ENCODE results near the gene KNG1. TPM values are rescaled to one million over a fixed set of nuclear protein-coding genes. Genes with fewer than 3 reads are reported as not detected.

KNG1 gene
- total and polyA plus RNA-seq, 5 donors from 2014 or later: not detected

GRCh38 chr3:186746008-186746407 lies 28.8 kb downstream of the KNG1 start:
- DNase-seq (no peak), ATAC-seq (ENCODE audit: low read depth in 2 of 2) (no peak)
- Mint-ChIP-seq H3K27ac (peak overlapping the region in 1 of 3 donors; percentile 88), H3K9me3 (peaks cover 0 to 1% (median 0%) of the 10 kb centered on the region in 7 donors), H3K4me1 (peaks cover 0 to 4% (median 0%) of the 10 kb centered on the region in 4 donors), H3K36me3 (peaks cover 6% of the 10 kb centered on the region), H3K27me3 (peaks cover 4% of the 10 kb centered on the region), H3K4me3 (no peak overlapping the region)
- Histone ChIP-seq H3K27me3 (ENCODE audit: control insufficient read depth, insufficient read depth, low read length) (no peaks in the 10 kb centered on the region), H3K4me3 (ENCODE audit: low read depth, low read length) (no peak overlapping the region), H3K9me3 (ENCODE audit: control insufficient read depth in 2 of 2, low read length in 2 of 2) (no peaks in the 10 kb centered on the region), H3K36me3 (ENCODE audit: control insufficient read depth, insufficient read depth, low read length) (no peaks in the 10 kb centered on the region), H3K27ac (ENCODE audit: insufficient read depth, low read length, poor library complexity, severe bottlenecking) (no peak overlapping the region), H3K4me1 (ENCODE audit: control insufficient read depth, insufficient read depth, low read length, poor library complexity, severe bottlenecking) (no peaks in the 10 kb centered on the region)

DNA sequence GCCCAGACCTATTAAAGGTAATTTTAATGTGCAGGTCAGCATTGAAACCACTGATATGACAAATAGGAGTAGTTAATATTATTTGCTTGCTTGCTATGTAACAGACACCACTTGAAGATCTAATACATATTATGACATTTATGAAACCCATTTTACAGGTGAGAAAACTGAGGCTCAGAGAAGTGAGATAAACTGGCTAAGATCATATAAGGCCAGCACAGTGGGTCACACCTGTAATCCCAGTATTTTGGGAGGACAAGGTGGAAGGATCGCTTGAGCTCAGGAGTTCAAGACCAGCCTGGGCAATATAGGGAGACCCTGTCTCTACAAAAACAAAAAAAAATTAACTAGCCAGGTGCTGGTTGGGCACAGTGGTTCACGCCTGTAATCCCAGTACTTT lies 33.2 kb downstream of the KNG1 start:
- Mint-ChIP-seq H3K9me3 (no peaks in the 10 kb centered on the region), H3K4me3 (no peak overlapping the region), H3K4me1 (peaks cover 0 to 4% (median under 1%) of the 10 kb centered on the region in 4 donors), H3K27me3 (no peaks in the 10 kb centered on the region), H3K36me3 (no peaks in the 10 kb centered on the region), H3K27ac (no peak overlapping the region)
- no peak for DNase-seq
- Histone ChIP-seq H3K9me3 (ENCODE audit: control insufficient read depth in 2 of 2, low read length in 2 of 2) (no peaks in the 10 kb centered on the region), H3K27me3 (ENCODE audit: control insufficient read depth, insufficient read depth, low read length) (no peaks in the 10 kb centered on the region), H3K36me3 (ENCODE audit: control insufficient read depth, insufficient read depth, low read length) (no peaks in the 10 kb centered on the region), H3K27ac (ENCODE audit: insufficient read depth, low read length, poor library complexity, severe bottlenecking) (no peak overlapping the region), H3K4me3 (ENCODE audit: low read depth, low read length) (no peak overlapping the region), H3K4me1 (ENCODE audit: control insufficient read depth, insufficient read depth, low read length, poor library complexity, severe bottlenecking) (no peaks in the 10 kb centered on the region)
- ATAC-seq (ENCODE audit: low read depth in 2 of 2): no peak

GRCh38 chr3:186751480-186751879 lies 34.3 kb downstream of the KNG1 start:
- ATAC-seq (ENCODE audit: low read depth in 2 of 2): no peak
- Mint-ChIP-seq H3K9me3 (no peaks in the 10 kb centered on the region), H3K4me3 (no peak overlapping the region), H3K27ac (no peak overlapping the region), H3K4me1 (peaks cover 0 to 2% (median 0%) of the 10 kb centered on the region in 4 donors), H3K27me3 (no peaks in the 10 kb centered on the region), H3K36me3 (no peaks in the 10 kb centered on the region)
- Histone ChIP-seq H3K27ac (ENCODE audit: insufficient read depth, low read length, poor library complexity, severe bottlenecking) (no peak overlapping the region), H3K4me1 (ENCODE audit: control insufficient read depth, insufficient read depth, low read length, poor library complexity, severe bottlenecking) (no peaks in the 10 kb centered on the region), H3K9me3 (ENCODE audit: control insufficient read depth in 2 of 2, low read length in 2 of 2) (no peaks in the 10 kb centered on the region), H3K27me3 (ENCODE audit: control insufficient read depth, insufficient read depth, low read length) (no peaks in the 10 kb centered on the region), H3K4me3 (ENCODE audit: low read depth, low read length) (no peak overlapping the region), H3K36me3 (ENCODE audit: control insufficient read depth, insufficient read depth, low read length) (no peaks in the 10 kb centered on the region)
- no peak for DNase-seq

DNA sequence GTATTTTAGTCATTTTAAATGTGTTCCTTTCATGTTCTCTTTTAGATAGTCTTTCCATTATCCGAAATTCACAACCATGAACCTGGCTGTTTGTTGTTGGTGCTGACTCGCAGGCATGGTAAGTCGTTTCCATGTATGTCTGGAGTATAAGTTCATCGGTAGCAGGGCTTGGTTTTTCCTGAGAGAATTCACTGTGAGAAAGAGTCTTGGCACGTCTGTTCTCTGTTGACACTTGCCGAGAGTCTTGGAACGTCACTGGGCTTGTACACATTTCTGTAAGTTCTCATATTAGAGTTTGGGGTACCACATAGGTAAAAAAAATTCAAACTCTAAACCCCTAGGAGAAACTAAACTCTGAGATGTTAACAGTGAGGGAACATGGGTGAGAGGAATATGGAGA lies 36.8 kb downstream of the KNG1 start:
- ATAC-seq (ENCODE audit: low read depth in 2 of 2): no peak
- Histone ChIP-seq H3K27me3 (ENCODE audit: control insufficient read depth, insufficient read depth, low read length) (no peaks in the 10 kb centered on the region), H3K36me3 (ENCODE audit: control insufficient read depth, insufficient read depth, low read length) (no peaks in the 10 kb centered on the region), H3K4me3 (ENCODE audit: low read depth, low read length) (no peak overlapping the region), H3K9me3 (ENCODE audit: control insufficient read depth in 2 of 2, low read length in 2 of 2) (no peaks in the 10 kb centered on the region), H3K4me1 (ENCODE audit: control insufficient read depth, insufficient read depth, low read length, poor library complexity, severe bottlenecking) (no peaks in the 10 kb centered on the region), H3K27ac (ENCODE audit: insufficient read depth, low read length, poor library complexity, severe bottlenecking) (no peak overlapping the region)
- H3K9me3 Mint-ChIP-seq: no peaks in the 10 kb centered on the region
- H3K4me1 Mint-ChIP-seq: peaks cover 0 to 2% (median 0%) of the 10 kb centered on the region in 4 donors
- H3K36me3 Mint-ChIP-seq: no peaks in the 10 kb centered on the region
- no peaks in the 10 kb centered on the region for H3K27me3 Mint-ChIP-seq
- no peak overlapping the region for H3K27ac Mint-ChIP-seq
- no peak overlapping the region for H3K4me3 Mint-ChIP-seq
- no peak for DNase-seq

DNA sequence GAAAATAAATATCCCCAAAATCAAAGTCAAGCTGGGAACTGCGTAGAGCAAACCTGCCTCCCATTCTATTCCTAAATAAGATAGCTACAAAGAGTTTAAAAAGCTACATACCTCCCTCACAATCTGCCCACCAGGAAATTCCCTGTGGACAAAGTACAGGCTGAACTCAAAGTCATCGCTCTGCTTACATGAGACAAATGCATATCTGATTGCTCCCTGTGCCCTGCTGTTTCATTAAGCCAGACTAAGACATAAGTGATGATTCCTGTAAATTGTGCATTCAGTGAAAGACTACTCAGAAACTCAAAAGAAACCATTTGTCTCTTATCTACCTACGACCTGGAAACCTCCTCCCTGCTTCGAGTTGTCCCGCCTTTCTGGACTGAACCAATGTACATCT lies 37.7 kb downstream of the KNG1 start:
- DNase-seq: no peak
- Mint-ChIP-seq H3K4me1 (peaks cover 0 to 2% (median 0%) of the 10 kb centered on the region in 4 donors), H3K27ac (no peak overlapping the region), H3K27me3 (no peaks in the 10 kb centered on the region), H3K9me3 (no peaks in the 10 kb centered on the region), H3K4me3 (no peak overlapping the region), H3K36me3 (no peaks in the 10 kb centered on the region)
- Histone ChIP-seq H3K36me3 (ENCODE audit: control insufficient read depth, insufficient read depth, low read length) (no peaks in the 10 kb centered on the region), H3K27ac (ENCODE audit: insufficient read depth, low read length, poor library complexity, severe bottlenecking) (no peak overlapping the region), H3K4me3 (ENCODE audit: low read depth, low read length) (no peak overlapping the region), H3K27me3 (ENCODE audit: control insufficient read depth, insufficient read depth, low read length) (no peaks in the 10 kb centered on the region), H3K9me3 (ENCODE audit: control insufficient read depth in 2 of 2, low read length in 2 of 2) (no peaks in the 10 kb centered on the region), H3K4me1 (ENCODE audit: control insufficient read depth, insufficient read depth, low read length, poor library complexity, severe bottlenecking) (no peaks in the 10 kb centered on the region)
- no peak for ATAC-seq (ENCODE audit: low read depth in 2 of 2)

- Histone ChIP-seq H3K4me3 (ENCODE audit: low read depth, low read length) (no peak overlapping the region), H3K27ac (ENCODE audit: insufficient read depth, low read length, poor library complexity, severe bottlenecking) (no peak overlapping the region), H3K27me3 (ENCODE audit: control insufficient read depth, insufficient read depth, low read length) (no peaks in the 10 kb centered on the region), H3K9me3 (ENCODE audit: control insufficient read depth in 2 of 2, low read length in 2 of 2) (no peaks in the 10 kb centered on the region), H3K4me1 (ENCODE audit: control insufficient read depth, insufficient read depth, low read length, poor library complexity, severe bottlenecking) (no peaks in the 10 kb centered on the region), H3K36me3 (ENCODE audit: control insufficient read depth, insufficient read depth, low read length) (no peaks in the 10 kb centered on the region)
- ATAC-seq (ENCODE audit: low read depth in 2 of 2): no peak
- peaks cover 0 to 2% (median 0%) of the 10 kb centered on the region in 4 donors for H3K4me1 Mint-ChIP-seq
- H3K9me3 Mint-ChIP-seq: no peaks in the 10 kb centered on the region
- no peak overlapping the region for H3K27ac Mint-ChIP-seq
- DNase-seq: no peak
- no peaks in the 10 kb centered on the region for H3K27me3 Mint-ChIP-seq
- H3K36me3 Mint-ChIP-seq: no peaks in the 10 kb centered on the region
- H3K4me3 Mint-ChIP-seq: no peak overlapping the region
Observed at GRCh38 chr3:186757214-186757613, 40.1 kb downstream of the KNG1 start.

DNA sequence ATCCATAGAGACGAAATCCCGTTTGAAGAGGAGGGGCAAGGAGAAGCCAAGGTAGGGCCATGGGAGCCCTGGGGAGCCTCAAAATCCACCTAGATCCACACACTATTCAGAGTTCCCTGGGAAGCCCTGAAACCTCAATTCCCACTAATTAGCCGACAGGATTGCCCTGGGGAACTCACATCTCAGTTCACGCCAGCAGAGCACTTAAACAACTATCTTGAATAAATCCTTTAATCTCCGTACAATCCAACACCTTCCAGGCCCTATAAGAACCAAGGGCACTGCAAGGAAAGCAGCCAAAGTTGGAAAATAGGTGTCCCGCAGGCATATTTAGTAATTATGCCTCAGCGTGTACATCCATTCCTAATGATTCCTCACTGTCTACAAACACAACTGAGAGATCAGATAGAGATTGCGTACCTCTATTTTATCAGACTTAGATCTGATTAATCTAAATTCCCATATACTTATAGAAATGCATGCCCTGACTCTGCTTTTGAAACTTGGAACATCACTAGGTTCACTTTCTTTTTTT lies 40.6 kb downstream of the KNG1 start:
- ATAC-seq (ENCODE audit: low read depth in 2 of 2): no peak
- no peak overlapping the region for H3K27ac Mint-ChIP-seq
- no peaks in the 10 kb centered on the region for H3K36me3 Mint-ChIP-seq
- H3K27ac ChIP-seq (ENCODE audit: insufficient read depth, low read length, poor library complexity, severe bottlenecking): no peak overlapping the region
- no peaks in the 10 kb centered on the region for H3K27me3 ChIP-seq (ENCODE audit: control insufficient read depth, insufficient read depth, low read length)
- H3K4me3 ChIP-seq (ENCODE audit: low read depth, low read length): no peak overlapping the region
- H3K4me3 Mint-ChIP-seq: no peak overlapping the region
- DNase-seq: no peak
- no peaks in the 10 kb centered on the region for H3K9me3 ChIP-seq (ENCODE audit: control insufficient read depth in 2 of 2, low read length in 2 of 2)
- H3K36me3 ChIP-seq (ENCODE audit: control insufficient read depth, insufficient read depth, low read length): no peaks in the 10 kb centered on the region
- no peaks in the 10 kb centered on the region for H3K27me3 Mint-ChIP-seq
- H3K4me1 ChIP-seq (ENCODE audit: control insufficient read depth, insufficient read depth, low read length, poor library complexity, severe bottlenecking): no peaks in the 10 kb centered on the region
- H3K9me3 Mint-ChIP-seq: no peaks in the 10 kb centered on the region
- peaks cover 0 to 2% (median 0%) of the 10 kb centered on the region in 4 donors for H3K4me1 Mint-ChIP-seq

GRCh38 chr3:186759231-186759930 lies 42.2 kb downstream of the KNG1 start:
- no peak overlapping the region for H3K4me3 ChIP-seq (ENCODE audit: low read depth, low read length)
- Mint-ChIP-seq H3K4me3 (no peak overlapping the region), H3K27me3 (no peaks in the 10 kb centered on the region), H3K4me1 (no peaks in the 10 kb centered on the region), H3K36me3 (no peaks in the 10 kb centered on the region), H3K9me3 (no peaks in the 10 kb centered on the region), H3K27ac (no peak overlapping the region)
- ATAC-seq (ENCODE audit: low read depth in 2 of 2): no peak
- no peaks in the 10 kb centered on the region for H3K4me1 ChIP-seq (ENCODE audit: control insufficient read depth, insufficient read depth, low read length, poor library complexity, severe bottlenecking)
- no peaks in the 10 kb centered on the region for H3K36me3 ChIP-seq (ENCODE audit: control insufficient read depth, insufficient read depth, low read length)
- H3K9me3 ChIP-seq (ENCODE audit: control insufficient read depth in 2 of 2, low read length in 2 of 2): no peaks in the 10 kb centered on the region
- DNase-seq: no peak
- H3K27ac ChIP-seq (ENCODE audit: insufficient read depth, low read length, poor library complexity, severe bottlenecking): no peak overlapping the region
- no peaks in the 10 kb centered on the region for H3K27me3 ChIP-seq (ENCODE audit: control insufficient read depth, insufficient read depth, low read length)

Data from CD4-positive, CD25-positive, alpha-beta regulatory T cell (primary cell).